Brain microvascular endothelial cell (primary cell): ENCODE data around the gene ARHGAP15.

Experiments used
- DNase-seq: peaks from one replicate; pipeline ENCODE4 v3.0.0-alpha.2; 2020
- H3K27ac ChIP-seq: fragments of 250-450 bp; sonication (Bioruptor Pico); 2 replicates; pipeline ENCODE4 v1.5.1; 2020; ENCODE audit warnings: mild to moderate bottlenecking, moderate library complexity
- H3K27me3 ChIP-seq: fragments of 250-450 bp; sonication (Bioruptor Pico); replicated peaks from 2 replicates; pipeline ENCODE4 v1.5.1; 2020; ENCODE audit warnings: mild to moderate bottlenecking
- H3K36me3 ChIP-seq: fragments of 250-450 bp; sonication (Bioruptor Pico); replicated peaks from 2 replicates; pipeline ENCODE4 v1.5.1; 2020; ENCODE audit warnings: mild to moderate bottlenecking
- H3K4me3 ChIP-seq: 2 replicates; pipeline ENCODE4 v1.5.1; 2011; ENCODE audit warnings: low read depth, mild to moderate bottlenecking, control low read depth, low read length, moderate library complexity
- CTCF ChIP-seq: IDR thresholded peaks from 2 replicates; pipeline ENCODE4 v1.5.1; 2011; ENCODE audit warnings: low read depth, mild to moderate bottlenecking, moderate library complexity, low read length, control low read depth, inconsistent platforms; ENCODE audit errors: missing control alignments
- in situ Hi-C: cut with HindIII; loops from 2 replicates; pipeline ENCODE4 v1.10.0; 2017; ENCODE audit warnings: low sequenced_read_pairs, low pct_ligation_motif_present

Gene ARHGAP15

GRCh38 chr2:143526498-143526897, 397.3 kb downstream of the ARHGAP15 start:
- no peak for DNase-seq
- H3K27me3 ChIP-seq: no peaks in the 10 kb centered on the region
- H3K4me3 ChIP-seq: no peak overlapping the region
- in situ Hi-C loops: no loop called here
- H3K27ac ChIP-seq: no peak overlapping the region
- no peak for TF ChIP-seq CTCF
- no peaks in the 10 kb centered on the region for H3K36me3 ChIP-seq

GRCh38 chr2:143528021-143528420, 398.8 kb downstream of the ARHGAP15 start:
- no peaks in the 10 kb centered on the region for H3K27me3 ChIP-seq
- H3K36me3 ChIP-seq: no peaks in the 10 kb centered on the region
- no peak overlapping the region for H3K4me3 ChIP-seq
- no peak for TF ChIP-seq CTCF
- in situ Hi-C loops: no loop called here
- DNase-seq: no peak
- no peak overlapping the region for H3K27ac ChIP-seq

- H3K36me3 ChIP-seq: no peaks in the 10 kb centered on the region
- in situ Hi-C loops: no loop called here
- no peak overlapping the region for H3K4me3 ChIP-seq
- no peak for DNase-seq
- no peak for TF ChIP-seq CTCF
- no peak overlapping the region for H3K27ac ChIP-seq
- H3K27me3 ChIP-seq: no peaks in the 10 kb centered on the region
Measured at GRCh38 chr2:143529118-143529720, 400.0 kb downstream of the ARHGAP15 start.

GRCh38 chr2:143530758-143531157, 401.5 kb downstream of the ARHGAP15 start:
- TF ChIP-seq CTCF: no peak
- Histone ChIP-seq H3K27me3 (no peaks in the 10 kb centered on the region), H3K27ac (no peak overlapping the region), H3K36me3 (no peaks in the 10 kb centered on the region), H3K4me3 (no peak overlapping the region)
- in situ Hi-C loops: no loop called here
- no peak for DNase-seq

GRCh38 chr2:143532061-143532460, 402.8 kb downstream of the ARHGAP15 start:
- Histone ChIP-seq H3K4me3 (no peak overlapping the region), H3K36me3 (no peaks in the 10 kb centered on the region), H3K27ac (no peak overlapping the region), H3K27me3 (no peaks in the 10 kb centered on the region)
- no peak for TF ChIP-seq CTCF
- in situ Hi-C loops: no loop called here
- DNase-seq: no peak

GRCh38 chr2:143533846-143534245, 404.6 kb downstream of the ARHGAP15 start:
- H3K4me3 ChIP-seq: no peak overlapping the region
- no peaks in the 10 kb centered on the region for H3K27me3 ChIP-seq
- in situ Hi-C loops: no loop called here
- no peak for TF ChIP-seq CTCF
- no peak for DNase-seq
- no peaks in the 10 kb centered on the region for H3K36me3 ChIP-seq
- no peak overlapping the region for H3K27ac ChIP-seq
